KOPT-K1 (cell line): ENCODE data around the gene OTOGL.
"Not testable (repeated sequence)": the region's sequence is repeated elsewhere in the genome, so short reads cannot be mapped to it uniquely, and the experiment has no call there.

ENCODE experiments used
- H3K27ac ChIP-seq: fragments of 200-600 bp; sonication (generic); 2 replicates; pipeline ENCODE4 v1.5.1; 2016; ENCODE audit warnings: antibody characterized with exemption, mild to moderate bottlenecking, low read depth, low read length; ENCODE audit not compliant: poor library complexity, severe bottlenecking
- H3K36me3 ChIP-seq: fragments of 200-600 bp; sonication (generic); 2 replicates; pipeline ENCODE4 v1.5.1; 2017; ENCODE audit warnings: antibody characterized with exemption, mild to moderate bottlenecking, low read length, moderate library complexity; ENCODE audit not compliant: insufficient read depth
- H3K9me3 ChIP-seq: fragments of 200-600 bp; sonication (generic); 2 replicates; pipeline ENCODE4 v1.5.1; 2017; ENCODE audit warnings: antibody characterized with exemption, low read length, mild to moderate bottlenecking; ENCODE audit not compliant: insufficient read depth, poor library complexity, severe bottlenecking

Gene OTOGL

GRCh38 chr12:80282761-80283160 lies 183.4 kb downstream of the OTOGL start:
- Histone ChIP-seq H3K9me3 (no peaks in the 10 kb centered on the region), H3K27ac (no peak overlapping the region), H3K36me3 (no peaks in the 10 kb centered on the region)

GRCh38 chr12:80291108-80291754 lies 191.9 kb downstream of the OTOGL start:
- Histone ChIP-seq H3K27ac (no peak overlapping the region), H3K36me3 (no peaks in the 10 kb centered on the region), H3K9me3 (peaks cover 5% of the 10 kb centered on the region)

GRCh38 chr12:80293347-80293746 lies 194.0 kb downstream of the OTOGL start:
- H3K27ac ChIP-seq: no peak overlapping the region
- H3K36me3 ChIP-seq: no peaks in the 10 kb centered on the region
- H3K9me3 ChIP-seq: peaks cover 5% of the 10 kb centered on the region

GRCh38 chr12:80293759-80294158 lies 194.4 kb downstream of the OTOGL start:
- Histone ChIP-seq H3K27ac (no peak overlapping the region), H3K9me3 (peaks cover 5% of the 10 kb centered on the region), H3K36me3 (no peaks in the 10 kb centered on the region)

- Histone ChIP-seq H3K36me3 (no peaks in the 10 kb centered on the region), H3K27ac (no peak overlapping the region), H3K9me3 (no peaks in the 10 kb centered on the region)
Observed at GRCh38 chr12:80299219-80299618, 199.9 kb downstream of the OTOGL start.

GRCh38 chr12:80299976-80300375 lies 200.6 kb downstream of the OTOGL start:
- Histone ChIP-seq H3K36me3 (no peaks in the 10 kb centered on the region), H3K9me3 (no peaks in the 10 kb centered on the region), H3K27ac (no peak overlapping the region)

- not testable (repeated sequence) for H3K36me3 ChIP-seq, H3K9me3 ChIP-seq, H3K27ac ChIP-seq
Observed at GRCh38 chr12:80307436-80307835, 208.1 kb downstream of the OTOGL start.

- H3K9me3 ChIP-seq: no peaks in the 10 kb centered on the region
- H3K27ac ChIP-seq: no peak overlapping the region
- no peaks in the 10 kb centered on the region for H3K36me3 ChIP-seq
Observed at GRCh38 chr12:80313209-80313608, 213.9 kb downstream of the OTOGL start.

- H3K9me3 ChIP-seq: no peaks in the 10 kb centered on the region
- no peak overlapping the region for H3K27ac ChIP-seq
- H3K36me3 ChIP-seq: no peaks in the 10 kb centered on the region
Observed at GRCh38 chr12:80314741-80315140, 215.4 kb downstream of the OTOGL start.

- Histone ChIP-seq H3K36me3 (no peaks in the 10 kb centered on the region), H3K27ac (no peak overlapping the region), H3K9me3 (no peaks in the 10 kb centered on the region)
Observed at GRCh38 chr12:80316222-80316621, 216.9 kb downstream of the OTOGL start.

GRCh38 chr12:80317307-80317706 lies 218.0 kb downstream of the OTOGL start:
- H3K9me3 ChIP-seq: no peaks in the 10 kb centered on the region
- H3K27ac ChIP-seq: no peak overlapping the region
- H3K36me3 ChIP-seq: no peaks in the 10 kb centered on the region

GRCh38 chr12:80317899-80318298 lies 218.6 kb downstream of the OTOGL start:
- H3K27ac ChIP-seq: no peak overlapping the region
- H3K36me3 ChIP-seq: no peaks in the 10 kb centered on the region
- H3K9me3 ChIP-seq: no peaks in the 10 kb centered on the region

- H3K36me3 ChIP-seq: no peaks in the 10 kb centered on the region
- H3K27ac ChIP-seq: no peak overlapping the region
- no peaks in the 10 kb centered on the region for H3K9me3 ChIP-seq
Observed at GRCh38 chr12:80320121-80320678, 220.9 kb downstream of the OTOGL start.

- H3K9me3 ChIP-seq: no peaks in the 10 kb centered on the region
- no peaks in the 10 kb centered on the region for H3K36me3 ChIP-seq
- no peak overlapping the region for H3K27ac ChIP-seq
Observed at GRCh38 chr12:80321653-80322052, 222.3 kb downstream of the OTOGL start.

GRCh38 chr12:80325167-80325959 lies 226.0 kb downstream of the OTOGL start:
- Histone ChIP-seq H3K9me3 (no peaks in the 10 kb centered on the region), H3K36me3 (no peaks in the 10 kb centered on the region), H3K27ac (no peak overlapping the region)

GRCh38 chr12:80332827-80333226 lies 233.5 kb downstream of the OTOGL start:
- no peaks in the 10 kb centered on the region for H3K36me3 ChIP-seq
- H3K27ac ChIP-seq: no peak overlapping the region
- no peaks in the 10 kb centered on the region for H3K9me3 ChIP-seq
